Mesenchymal stem cell (in vitro differentiated cells and primary cell): Measurements from ENCODE around the gene GAB2.

Experiments
- DNase-seq: peaks from one replicate; pipeline ENCODE4 v3.0.0-alpha.2; 2013
- H2AFZ ChIP-seq: one replicate; pipeline ENCODE4 v1.6.1; 2013; ENCODE audit warnings: low read depth, mild to moderate bottlenecking, control low read depth, inconsistent platforms, low read length, moderate library complexity
- H2AK5ac ChIP-seq: 2 replicates; pipeline ENCODE4 v1.6.1; 2013; ENCODE audit warnings: low read length, moderate library complexity, mild to moderate bottlenecking, inconsistent platforms; ENCODE audit not compliant: severe bottlenecking
- H2BK120ac ChIP-seq: one replicate; pipeline ENCODE4 v1.6.1; 2013; ENCODE audit warnings: low read depth, mild to moderate bottlenecking, inconsistent platforms, low read length, moderate library complexity
- H2BK12ac ChIP-seq, 2 experiments: one replicate each; pipeline ENCODE4 v1.6.1; 2013; ENCODE audit warnings: inconsistent platforms in 2 of 2, low read length in 2 of 2, mild to moderate bottlenecking in 2 of 2, moderate library complexity in 2 of 2, control low read depth in 1 of 2
- H2BK15ac ChIP-seq: one replicate; pipeline ENCODE4 v1.6.1; 2013; ENCODE audit warnings: mild to moderate bottlenecking, low read depth, inconsistent platforms; ENCODE audit not compliant: poor library complexity, severe bottlenecking
- H2BK5ac ChIP-seq: 2 replicates; pipeline ENCODE4 v1.6.1; 2013; ENCODE audit warnings: low read depth, mild to moderate bottlenecking, low read length, control low read depth, inconsistent platforms; ENCODE audit not compliant: poor library complexity, severe bottlenecking
- H3K14ac ChIP-seq, 2 experiments: one replicate each; pipeline ENCODE4 v1.6.1; 2013; ENCODE audit warnings: inconsistent platforms in 2 of 2, low read length in 2 of 2, control low read depth in 1 of 2, mild to moderate bottlenecking in 1 of 2, moderate library complexity in 1 of 2
- H3K18ac ChIP-seq, 2 experiments: one replicate each; pipeline ENCODE4 v1.6.1; 2013; ENCODE audit warnings: inconsistent platforms in 2 of 2, low read length in 2 of 2, control low read depth in 1 of 2, low read depth in 1 of 2, mild to moderate bottlenecking in 1 of 2
- H3K23ac ChIP-seq, 2 experiments: one replicate each; pipeline ENCODE4 v1.6.1; 2013; ENCODE audit warnings: inconsistent platforms in 2 of 2, low read length in 2 of 2, mild to moderate bottlenecking in 2 of 2, moderate library complexity in 2 of 2, control low read depth in 1 of 2
- H3K27ac ChIP-seq: 2 replicates; pipeline ENCODE4 v1.5.1; 2013; ENCODE audit warnings: mild to moderate bottlenecking, moderate library complexity, low read length, control low read depth, inconsistent platforms; ENCODE audit not compliant: poor library complexity, severe bottlenecking
- H3K27me3 ChIP-seq, 2 experiments: 2 replicates each; pipeline versions ENCODE4 v1.6.1 to v1.7.0; 2013; ENCODE audit warnings: low read length in 2 of 2, mild to moderate bottlenecking in 2 of 2, moderate library complexity in 2 of 2, control low read depth in 1 of 2, inconsistent platforms in 1 of 2; ENCODE audit not compliant: control insufficient read depth in 1 of 2, insufficient read depth in 1 of 2
- H3K36me3 ChIP-seq, 2 experiments: 2 replicates each; pipeline versions ENCODE4 v1.6.1 to v1.7.0; 2013; ENCODE audit warnings: low read length in 2 of 2, control low read depth in 1 of 2, inconsistent platforms in 1 of 2, low read depth in 1 of 2, mild to moderate bottlenecking in 1 of 2; ENCODE audit not compliant: insufficient read depth in 2 of 2, control insufficient read depth in 1 of 2
- H3K4ac ChIP-seq, 2 experiments: one replicate each; pipeline ENCODE4 v1.6.1; 2013; ENCODE audit warnings: inconsistent platforms in 2 of 2, low read length in 2 of 2, mild to moderate bottlenecking in 2 of 2, moderate library complexity in 2 of 2, control low read depth in 1 of 2, low read depth in 1 of 2
- H3K4me1 ChIP-seq: 2 replicates; pipeline ENCODE4 v1.6.1; 2013; ENCODE audit warnings: low read depth, low read length, control low read depth; ENCODE audit not compliant: control insufficient read depth, insufficient read depth
- H3K4me2 ChIP-seq: 2 replicates; pipeline ENCODE4 v1.6.1; 2013; ENCODE audit warnings: low read length, mild to moderate bottlenecking, inconsistent platforms; ENCODE audit not compliant: poor library complexity, severe bottlenecking
- H3K4me3 ChIP-seq, 2 experiments: 2 replicates each; pipeline versions ENCODE4 v1.5.1 to v1.7.0; 2013; ENCODE audit warnings: low read length in 2 of 2, mild to moderate bottlenecking in 2 of 2, control low read depth in 1 of 2, low read depth in 1 of 2; ENCODE audit not compliant: insufficient read depth in 1 of 2
- H3K79me1 ChIP-seq: replicated peaks from 2 replicates; pipeline ENCODE4 v1.6.1; 2013; ENCODE audit warnings: mild to moderate bottlenecking, control low read depth, low read length, inconsistent platforms; ENCODE audit not compliant: poor library complexity, severe bottlenecking
- H3K9ac ChIP-seq: 2 replicates; pipeline ENCODE4 v1.7.0; 2013; ENCODE audit warnings: mild to moderate bottlenecking, low read length, moderate library complexity
- H3K9me3 ChIP-seq: 2 replicates; pipeline ENCODE4 v1.7.0; 2013; ENCODE audit warnings: mild to moderate bottlenecking, low read length; ENCODE audit not compliant: control insufficient read depth
- H4K8ac ChIP-seq: one replicate; pipeline ENCODE4 v1.6.1; 2013; ENCODE audit warnings: inconsistent platforms, mild to moderate bottlenecking, low read length, moderate library complexity
- H4K91ac ChIP-seq: one replicate; pipeline ENCODE4 v1.6.1; 2013; ENCODE audit warnings: mild to moderate bottlenecking, low read length, inconsistent platforms
- WGBS: methylation state at CpG from one replicate; pipeline ENCODE4 v1.1.7; 2013; ENCODE audit warnings: mixed read lengths; 5-methylcytosine and 5-hydroxymethylcytosine counted together

GAB2 gene

GRCh38 chr11:78400702-78401101 is 16.9 kb downstream of the GAB2 start:
- no peak overlapping the region for H3K27ac ChIP-seq
- no peak overlapping the region for H3K14ac ChIP-seq
- H3K18ac ChIP-seq: no peak overlapping the region
- H3K23ac ChIP-seq: no peak overlapping the region
- 95% methylated on average over 2 of the region's 3 CpGs for WGBS
- no peaks in the 10 kb centered on the region for H3K36me3 ChIP-seq
- H4K8ac ChIP-seq: no peak overlapping the region
- H2BK5ac ChIP-seq: no peak overlapping the region
- no peaks in the 10 kb centered on the region for H3K27me3 ChIP-seq
- H3K79me1 ChIP-seq: peaks cover 27% of the 10 kb centered on the region
- no peak overlapping the region for H2BK12ac ChIP-seq
- H2AK5ac ChIP-seq: no peak overlapping the region
- no peak overlapping the region for H3K4ac ChIP-seq
- no peak overlapping the region for H3K4me2 ChIP-seq
- H2BK15ac ChIP-seq: no peak overlapping the region
- no peaks in the 10 kb centered on the region for H3K4me1 ChIP-seq
- no peak overlapping the region for H3K4me3 ChIP-seq
- no peak for DNase-seq
- no peak overlapping the region for H4K91ac ChIP-seq
- no peak overlapping the region for H2BK120ac ChIP-seq
- H3K9me3 ChIP-seq: no peaks in the 10 kb centered on the region
- no peak overlapping the region for H3K9ac ChIP-seq
- no peak overlapping the region for H2AFZ ChIP-seq

GRCh38 chr11:78400116-78400515 is 17.5 kb downstream of the GAB2 start:
- Histone ChIP-seq H3K14ac (no peak overlapping the region), H3K4me3 (no peak overlapping the region), H3K23ac (no peak overlapping the region), H2AFZ (no peak overlapping the region), H2BK5ac (no peak overlapping the region), H3K27ac (no peak overlapping the region), H4K8ac (no peak overlapping the region), H3K36me3 (no peaks in the 10 kb centered on the region), H3K9ac (no peak overlapping the region), H3K79me1 (peaks cover 31% of the 10 kb centered on the region), H3K4ac (no peak overlapping the region), H4K91ac (no peak overlapping the region), H2BK15ac (no peak overlapping the region), H3K27me3 (no peaks in the 10 kb centered on the region), H2BK12ac (no peak overlapping the region), H3K4me1 (no peaks in the 10 kb centered on the region), H3K18ac (peak overlapping the region; percentile 46 to 68), H3K4me2 (no peak overlapping the region), H2BK120ac (no peak overlapping the region), H3K9me3 (no peaks in the 10 kb centered on the region), H2AK5ac (no peak overlapping the region)
- 89% methylated on average over 1 of the region's 1 CpG for WGBS
- no peak for DNase-seq

DNA sequence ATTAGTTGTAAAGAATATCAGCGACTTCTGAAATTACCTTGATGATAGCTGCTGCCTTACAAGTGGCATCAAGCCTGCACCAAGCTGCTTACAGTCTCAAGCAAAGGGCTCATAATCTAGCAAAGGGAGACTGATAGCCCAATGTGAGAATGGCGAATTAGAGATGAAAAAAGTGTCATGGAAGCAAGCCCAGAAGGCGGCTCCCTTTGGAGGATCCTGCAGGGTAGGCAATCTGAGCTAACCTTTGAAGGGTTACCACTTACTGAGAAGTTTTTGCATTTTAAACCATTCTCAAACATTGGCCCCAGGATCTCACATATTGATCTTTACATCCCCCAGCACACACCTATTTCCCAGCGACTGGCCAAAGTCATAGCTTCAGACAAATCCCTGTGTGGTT is 18.5 kb downstream of the GAB2 start:
- peaks cover 36% of the 10 kb centered on the region for H3K79me1 ChIP-seq
- no peaks in the 10 kb centered on the region for H3K36me3 ChIP-seq
- H4K8ac ChIP-seq: no peak overlapping the region
- H3K4me1 ChIP-seq: no peaks in the 10 kb centered on the region
- H3K23ac ChIP-seq: no peak overlapping the region
- H2BK120ac ChIP-seq: no peak overlapping the region
- no peak overlapping the region for H2AFZ ChIP-seq
- no peaks in the 10 kb centered on the region for H3K9me3 ChIP-seq
- 60% methylated on average over 4 of the region's 4 CpGs for WGBS
- no peak overlapping the region for H2BK15ac ChIP-seq
- H2BK5ac ChIP-seq: no peak overlapping the region
- DNase-seq: no peak
- no peak overlapping the region for H3K4me2 ChIP-seq
- no peak overlapping the region for H3K18ac ChIP-seq
- no peak overlapping the region for H3K4me3 ChIP-seq
- no peaks in the 10 kb centered on the region for H3K27me3 ChIP-seq
- H3K4ac ChIP-seq: peak overlapping the region in 1 of 2 experiments; percentile 20
- no peak overlapping the region for H3K9ac ChIP-seq
- no peak overlapping the region for H4K91ac ChIP-seq
- H2BK12ac ChIP-seq: no peak overlapping the region
- H3K27ac ChIP-seq: no peak overlapping the region
- H2AK5ac ChIP-seq: no peak overlapping the region
- no peak overlapping the region for H3K14ac ChIP-seq

GRCh38 chr11:78398715-78399114 is 18.9 kb downstream of the GAB2 start:
- no peak overlapping the region for H3K9ac ChIP-seq
- no peaks in the 10 kb centered on the region for H3K27me3 ChIP-seq
- no peak overlapping the region for H3K4ac ChIP-seq
- H3K9me3 ChIP-seq: no peaks in the 10 kb centered on the region
- H3K36me3 ChIP-seq: no peaks in the 10 kb centered on the region
- WGBS: 100% methylated on average over 1 of the region's 1 CpG
- no peak overlapping the region for H4K8ac ChIP-seq
- no peak overlapping the region for H2BK5ac ChIP-seq
- H3K18ac ChIP-seq: no peak overlapping the region
- no peak for DNase-seq
- no peak overlapping the region for H2BK15ac ChIP-seq
- H2BK12ac ChIP-seq: no peak overlapping the region
- H3K4me1 ChIP-seq: no peaks in the 10 kb centered on the region
- H2BK120ac ChIP-seq: no peak overlapping the region
- H3K4me2 ChIP-seq: no peak overlapping the region
- H2AFZ ChIP-seq: no peak overlapping the region
- H2AK5ac ChIP-seq: no peak overlapping the region
- H4K91ac ChIP-seq: no peak overlapping the region
- no peak overlapping the region for H3K14ac ChIP-seq
- H3K27ac ChIP-seq: no peak overlapping the region
- H3K23ac ChIP-seq: no peak overlapping the region
- no peak overlapping the region for H3K4me3 ChIP-seq
- peaks cover 38% of the 10 kb centered on the region for H3K79me1 ChIP-seq
